Measurements from ENCODE around the gene RNU11. TPM values are rescaled to one million over a fixed set of nuclear protein-coding genes. Genes with fewer than 3 reads are reported as not detected.
A peak's percentile ranks its signal among the peaks of the same experiment; 100 is the strongest.
"Not testable (repeated sequence)": the region's sequence is repeated elsewhere in the genome, so short reads cannot be mapped to it uniquely, and the experiment has no call there.

RNU11 gene
- total RNA-seq, 1 donor = not detected

GRCh38 chr1:28666806-28667205, 18.4 kb downstream of the RNU11 start:
- Histone ChIP-seq H4K20me1 (ENCODE audit: insufficient read depth, low read length) (no peaks in the 10 kb centered on the region), H2AFZ (ENCODE audit: low read length) (no peak overlapping the region), H3K27ac (ENCODE audit: low read depth, low read length) (no peak overlapping the region), H3K36me3 (ENCODE audit: insufficient read depth, low read length) (no peaks in the 10 kb centered on the region), H3K4me3 (ENCODE audit: insufficient read depth, low read length) (no peak overlapping the region), H3K9me3 (ENCODE audit: low read depth, low read length) (no peaks in the 10 kb centered on the region), H3K79me2 (ENCODE audit: insufficient read depth, low read length) (peaks cover 25% of the 10 kb centered on the region), H3K4me1 (ENCODE audit: insufficient read depth, low read length) (peaks cover 17% of the 10 kb centered on the region), H3K27me3 (ENCODE audit: insufficient read depth, low read length) (no peaks in the 10 kb centered on the region), H3K4me2 (ENCODE audit: insufficient read depth, low read length) (no peak overlapping the region)
- no peak for DNase-seq (ENCODE audit: insufficient read length, low spot score, missing footprints)
- no peak for TF ChIP-seq CTCF (IDR thresholded peaks at IDR 0.05; ENCODE audit: extremely low read depth, low read depth, low read length)

GRCh38 chr1:28668191-28668955, 20.0 kb downstream of the RNU11 start, which contains the start of gene GMEB1:
TSS of gene GMEB1 (plus strand) at chr1:28668784. CDS start at chr1:28683613, 14,829 bp downstream.
- H3K36me3 ChIP-seq (ENCODE audit: insufficient read depth, low read length) = no peaks in the 10 kb centered on the region
- peak within 1 kb of the TSS; percentile 91 for H3K4me3 ChIP-seq (ENCODE audit: insufficient read depth, low read length)
- H3K4me2 ChIP-seq (ENCODE audit: insufficient read depth, low read length) = peak within 1 kb of the TSS; percentile 98
- H3K79me2 ChIP-seq (ENCODE audit: insufficient read depth, low read length) = peaks cover 28% of the 10 kb centered on the region
- no peak for TF ChIP-seq CTCF (IDR thresholded peaks at IDR 0.05; ENCODE audit: extremely low read depth, low read depth, low read length)
- H2AFZ ChIP-seq (ENCODE audit: low read length) = peak within 1 kb of the TSS; percentile 95
- H3K9me3 ChIP-seq (ENCODE audit: low read depth, low read length) = no peaks in the 10 kb centered on the region
- H3K27ac ChIP-seq (ENCODE audit: low read depth, low read length) = peak within 1 kb of the TSS; percentile 93
- DNase-seq (ENCODE audit: insufficient read length, low spot score, missing footprints) = peak; percentile 99
- H4K20me1 ChIP-seq (ENCODE audit: insufficient read depth, low read length) = peaks cover 3% of the 10 kb centered on the region
- peaks cover 17% of the 10 kb centered on the region for H3K4me1 ChIP-seq (ENCODE audit: insufficient read depth, low read length)
- no peaks in the 10 kb centered on the region for H3K27me3 ChIP-seq (ENCODE audit: insufficient read depth, low read length)

- H3K27me3 ChIP-seq (ENCODE audit: insufficient read depth, low read length) = no peaks in the 10 kb centered on the region
- peak overlapping the region; percentile 97 for H3K4me2 ChIP-seq (ENCODE audit: insufficient read depth, low read length)
- peak overlapping the region; percentile 91 for H3K4me3 ChIP-seq (ENCODE audit: insufficient read depth, low read length)
- H4K20me1 ChIP-seq (ENCODE audit: insufficient read depth, low read length) = peaks cover 3% of the 10 kb centered on the region
- peak overlapping the region; percentile 71 for H2AFZ ChIP-seq (ENCODE audit: low read length)
- no peaks in the 10 kb centered on the region for H3K36me3 ChIP-seq (ENCODE audit: insufficient read depth, low read length)
- peaks cover 32% of the 10 kb centered on the region for H3K79me2 ChIP-seq (ENCODE audit: insufficient read depth, low read length)
- peak overlapping the region; percentile 85 for H3K27ac ChIP-seq (ENCODE audit: low read depth, low read length)
- peak; percentile 98 for DNase-seq (ENCODE audit: insufficient read length, low spot score, missing footprints)
- TF ChIP-seq CTCF (IDR thresholded peaks at IDR 0.05; ENCODE audit: extremely low read depth, low read depth, low read length) = no peak
- H3K4me1 ChIP-seq (ENCODE audit: insufficient read depth, low read length) = peaks cover 17% of the 10 kb centered on the region
- no peaks in the 10 kb centered on the region for H3K9me3 ChIP-seq (ENCODE audit: low read depth, low read length)
These were observed 20.7 kb downstream of the RNU11 start for GRCh38 chr1:28668956-28669723.

GRCh38 chr1:28671254-28671780, 22.9 kb downstream of the RNU11 start:
- Histone ChIP-seq H3K4me1 (ENCODE audit: insufficient read depth, low read length) (peaks cover 21% of the 10 kb centered on the region), H4K20me1 (ENCODE audit: insufficient read depth, low read length) (peaks cover 3% of the 10 kb centered on the region), H3K9me3 (ENCODE audit: low read depth, low read length) (no peaks in the 10 kb centered on the region), H2AFZ (ENCODE audit: low read length) (no peak overlapping the region), H3K36me3 (ENCODE audit: insufficient read depth, low read length) (no peaks in the 10 kb centered on the region), H3K27me3 (ENCODE audit: insufficient read depth, low read length) (no peaks in the 10 kb centered on the region), H3K79me2 (ENCODE audit: insufficient read depth, low read length) (peaks cover 36% of the 10 kb centered on the region), H3K4me3 (ENCODE audit: insufficient read depth, low read length) (no peak overlapping the region), H3K4me2 (ENCODE audit: insufficient read depth, low read length) (no peak overlapping the region), H3K27ac (ENCODE audit: low read depth, low read length) (no peak overlapping the region)
- no peak for DNase-seq (ENCODE audit: insufficient read length, low spot score, missing footprints)
- no peak for TF ChIP-seq CTCF (IDR thresholded peaks at IDR 0.05; ENCODE audit: extremely low read depth, low read depth, low read length)

GRCh38 chr1:28672971-28673370, 24.6 kb downstream of the RNU11 start:
- H4K20me1 ChIP-seq (ENCODE audit: insufficient read depth, low read length); H3K4me2 ChIP-seq (ENCODE audit: insufficient read depth, low read length); H3K9me3 ChIP-seq (ENCODE audit: low read depth, low read length); H3K4me3 ChIP-seq (ENCODE audit: insufficient read depth, low read length); H3K27ac ChIP-seq (ENCODE audit: low read depth, low read length); H2AFZ ChIP-seq (ENCODE audit: low read length); H3K36me3 ChIP-seq (ENCODE audit: insufficient read depth, low read length); H3K27me3 ChIP-seq (ENCODE audit: insufficient read depth, low read length); DNase-seq (ENCODE audit: insufficient read length, low spot score, missing footprints): not testable (repeated sequence)
- Histone ChIP-seq H3K4me1 (ENCODE audit: insufficient read depth, low read length) (peaks cover 18% of the 10 kb centered on the region), H3K79me2 (ENCODE audit: insufficient read depth, low read length) (peaks cover 39% of the 10 kb centered on the region)
